GM19452 (cell line): Measurements from ENCODE around the gene TMEM86B.

ENCODE experiments used
- ATAC-seq: cut with Tn5 transposase; IDR thresholded peaks from one replicate; pipeline ENCODE4 v1.9.1; 2021; ENCODE audit not compliant: unreplicated experiment

TMEM86B gene, protein sequence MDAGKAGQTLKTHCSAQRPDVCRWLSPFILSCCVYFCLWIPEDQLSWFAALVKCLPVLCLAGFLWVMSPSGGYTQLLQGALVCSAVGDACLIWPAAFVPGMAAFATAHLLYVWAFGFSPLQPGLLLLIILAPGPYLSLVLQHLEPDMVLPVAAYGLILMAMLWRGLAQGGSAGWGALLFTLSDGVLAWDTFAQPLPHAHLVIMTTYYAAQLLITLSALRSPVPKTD

DNA sequence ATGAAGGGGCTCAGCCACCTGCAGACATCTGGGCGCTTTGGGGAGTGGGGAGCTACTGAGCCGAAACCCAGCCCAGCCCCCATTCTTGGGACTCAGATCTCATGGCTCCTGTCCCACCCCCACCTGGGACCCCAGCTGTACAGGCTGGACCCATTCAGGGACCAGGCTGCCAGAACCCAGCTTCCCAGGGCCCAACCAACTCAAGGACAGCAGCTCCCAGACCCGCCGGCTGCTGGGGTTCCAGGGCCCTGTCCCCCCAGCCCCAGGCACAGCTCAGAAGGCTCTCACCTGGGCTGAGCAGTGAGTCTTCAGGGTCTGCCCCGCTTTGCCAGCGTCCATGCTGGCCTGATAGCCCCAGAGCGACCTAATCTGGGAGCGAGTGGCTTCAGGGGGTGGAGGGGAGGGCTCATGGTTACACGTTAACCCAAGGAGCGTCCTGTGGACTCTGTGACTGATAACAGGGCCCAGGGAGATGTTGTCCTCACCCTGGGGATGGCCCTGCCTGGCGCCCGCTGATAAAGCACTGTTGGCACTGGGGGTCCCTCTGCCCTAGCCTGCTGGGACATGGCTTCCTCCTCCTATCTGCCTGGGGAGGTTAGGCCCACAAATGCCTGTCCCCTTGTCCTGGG lies at the start of gene TMEM86B:
TMEM86B (minus strand) TSS at position 361 of the 629 bp plus-strand sequence; CDS start at position 339, 22 bp downstream.
- ATAC-seq: no peak

DNA sequence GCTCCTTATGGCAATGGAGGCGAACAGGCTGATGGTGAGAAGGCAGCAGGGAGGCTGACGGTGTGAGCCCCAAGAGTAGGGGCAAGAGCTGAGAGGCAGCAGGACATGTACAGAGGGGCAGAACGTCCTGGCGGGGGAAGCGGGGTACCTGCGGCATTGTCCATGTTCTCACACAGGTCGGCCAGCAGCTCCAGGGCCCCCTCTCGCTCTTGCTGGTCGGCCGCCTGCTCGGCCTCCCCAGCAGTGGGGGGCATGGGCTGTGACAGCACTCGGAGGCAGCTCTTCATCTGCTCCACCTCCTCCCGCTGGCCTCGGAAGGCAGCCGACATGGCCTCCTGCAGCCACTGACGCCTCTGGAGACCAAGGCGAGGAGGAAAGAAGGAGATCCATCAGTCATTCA lies 48.9 kb upstream of the TMEM86B start:
- ATAC-seq: no peak

DNA sequence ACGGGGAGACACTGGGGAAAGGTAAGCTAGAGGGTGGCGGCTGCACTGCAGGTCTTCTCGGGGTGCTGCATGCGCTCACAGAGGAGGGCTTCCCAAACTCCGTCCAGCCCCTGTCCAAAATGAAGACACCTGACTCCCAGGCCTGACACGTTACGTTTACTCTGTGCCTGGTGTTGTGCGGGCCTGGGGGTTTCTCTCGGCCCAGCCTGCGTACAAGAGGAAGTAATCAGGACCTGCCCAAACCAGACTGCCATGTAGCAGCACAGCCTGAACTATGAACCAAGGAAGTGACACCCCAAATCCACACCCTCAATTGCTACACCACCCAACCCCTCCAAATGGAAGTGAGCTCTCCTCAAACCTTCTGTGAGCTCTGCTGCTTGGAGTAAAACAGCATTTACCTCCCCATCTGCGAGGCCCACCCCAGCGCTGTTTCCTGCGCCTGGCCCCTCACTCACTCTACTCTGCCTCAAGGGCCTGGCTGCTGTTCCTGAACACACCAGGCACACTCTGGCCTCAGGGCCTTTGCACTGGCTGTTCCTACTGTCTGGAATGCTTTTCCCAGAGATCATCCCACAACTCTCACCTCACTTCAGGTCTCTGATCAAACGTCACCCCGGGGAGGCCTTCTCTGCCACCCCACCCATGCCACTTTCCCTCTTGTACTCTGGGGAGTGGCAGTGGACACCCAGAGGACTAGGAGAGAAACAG lies 48.3 kb upstream of the TMEM86B start:
- ATAC-seq: peak; percentile 13

DNA sequence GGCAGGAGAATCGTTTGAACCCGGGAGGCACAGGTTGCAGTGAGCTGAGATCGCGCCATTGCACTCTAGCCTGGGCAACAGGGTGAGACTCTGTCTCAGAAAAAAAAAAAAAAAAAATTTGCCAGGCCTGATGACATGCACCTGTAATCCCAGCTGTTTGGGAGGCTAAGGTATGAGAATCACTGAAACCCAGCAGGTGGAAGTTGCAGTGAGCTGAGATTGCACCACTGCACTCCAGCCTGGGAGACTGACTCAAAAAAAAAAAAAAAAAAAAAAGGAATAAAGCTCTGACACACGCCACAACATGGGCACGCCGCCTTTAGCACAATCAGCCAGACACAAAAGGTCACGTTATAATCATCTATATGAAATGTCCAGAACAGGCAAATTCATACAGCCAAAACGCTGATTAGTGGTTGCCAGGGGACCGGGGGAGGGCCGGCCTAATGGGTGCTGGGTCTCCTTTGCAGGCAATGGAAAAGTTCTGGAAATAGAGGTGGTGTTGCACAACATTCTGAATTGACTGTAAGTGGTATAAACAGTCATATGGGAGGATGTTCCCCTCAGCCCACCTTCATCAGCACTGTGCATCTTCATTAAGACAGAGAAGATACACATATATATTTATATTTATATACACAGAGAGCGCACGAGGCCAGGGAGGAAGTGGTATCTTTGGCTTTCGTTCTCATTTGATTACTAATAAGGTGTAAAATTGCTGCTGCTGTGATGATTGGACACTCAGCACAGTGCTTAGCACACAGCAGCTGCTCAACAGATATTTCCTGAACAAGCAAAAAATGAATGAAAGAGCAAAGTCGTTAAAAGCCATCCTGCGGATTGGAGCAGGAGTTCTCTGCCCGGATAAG lies 47.5 kb upstream of the TMEM86B start:
- peak; percentile 56 for ATAC-seq

DNA sequence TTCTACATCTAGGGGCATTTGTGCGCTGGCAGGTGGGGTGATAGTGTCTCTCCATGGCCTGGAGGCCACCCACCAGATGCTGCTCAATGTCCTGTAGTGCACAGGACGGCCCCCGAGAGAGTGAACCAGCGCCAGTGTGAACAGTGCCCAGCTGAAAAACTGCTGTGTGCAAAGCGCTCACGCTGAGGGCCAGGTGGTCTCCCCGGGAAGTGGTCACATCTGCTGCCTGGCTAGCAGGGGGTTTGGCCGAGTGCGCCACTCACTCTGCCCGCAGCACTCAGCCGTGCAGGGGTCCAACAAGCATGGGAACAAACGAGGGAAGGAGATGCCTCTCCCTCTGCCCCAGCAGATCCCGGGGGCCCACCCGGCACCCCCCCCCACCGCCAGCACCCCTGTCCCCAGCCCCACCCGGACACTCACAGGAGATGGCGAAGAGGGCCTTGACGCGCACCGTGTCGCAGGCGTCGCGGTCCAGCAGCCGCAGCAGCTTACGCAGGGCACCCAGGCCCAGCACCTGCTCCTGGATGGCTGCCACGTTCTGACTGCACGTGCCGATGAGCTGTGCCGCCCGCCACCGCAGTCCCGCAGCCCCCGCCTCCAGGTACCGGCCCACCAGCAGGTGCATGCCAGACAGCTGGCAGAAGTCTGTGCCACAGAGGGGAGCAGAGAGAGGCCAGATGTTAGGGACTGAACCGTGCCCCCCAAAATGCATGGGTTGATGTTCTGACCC lies 45.6 kb upstream of the TMEM86B start:
- ATAC-seq: no peak

DNA sequence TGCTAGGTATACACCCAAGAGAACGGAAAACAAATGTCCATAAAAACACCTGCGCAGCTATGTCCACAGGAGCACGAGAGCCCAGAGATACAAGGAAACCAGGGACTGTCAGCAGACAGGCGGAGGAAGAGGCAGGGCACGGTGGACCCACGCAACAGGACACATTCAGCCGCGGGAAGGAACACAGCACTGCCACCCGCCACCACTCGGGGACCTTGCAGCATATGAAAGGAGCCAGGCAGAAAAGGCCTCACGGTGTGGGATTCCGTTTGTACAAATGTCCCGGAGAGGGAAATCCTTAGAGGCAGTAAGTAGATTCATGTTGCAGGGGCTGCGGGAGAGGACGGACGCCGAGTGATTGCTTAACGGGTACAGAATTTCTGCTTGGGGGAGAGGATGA lies 43.6 kb upstream of the TMEM86B start:
- no peak for ATAC-seq

DNA sequence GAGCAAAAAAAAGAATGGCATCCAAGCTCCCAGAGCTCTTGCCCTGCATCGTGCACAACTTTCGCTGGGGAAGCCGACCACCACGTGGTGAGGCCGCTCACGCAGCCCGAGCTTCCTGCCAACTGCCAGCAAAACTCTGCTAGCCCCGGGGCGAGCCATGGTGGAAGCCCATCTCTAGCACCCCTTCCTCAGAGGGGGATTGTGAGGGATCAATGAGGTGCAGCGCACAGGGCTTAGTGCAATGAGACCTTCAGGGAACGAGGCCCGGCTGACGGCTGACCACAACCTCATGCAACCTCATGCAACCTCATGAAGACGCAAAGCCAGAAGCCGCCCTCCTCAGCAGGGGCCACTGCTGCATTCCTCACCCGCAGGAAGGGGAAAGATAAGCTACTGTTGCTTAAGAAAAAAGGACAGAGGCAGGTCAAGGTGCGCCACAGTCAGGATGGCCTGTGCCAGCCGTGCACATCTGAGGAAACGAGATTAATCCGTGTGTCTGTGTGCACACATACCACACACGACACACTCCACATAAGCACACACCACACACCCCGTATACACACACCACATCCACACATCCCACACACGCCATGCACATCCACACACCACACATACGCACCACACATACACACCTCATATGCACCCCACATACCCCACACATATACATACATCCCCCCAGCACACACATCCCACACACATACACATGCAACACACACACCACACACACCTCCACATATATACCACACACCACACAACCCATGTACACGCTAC lies 41.8 kb upstream of the TMEM86B start:
- no peak for ATAC-seq

DNA sequence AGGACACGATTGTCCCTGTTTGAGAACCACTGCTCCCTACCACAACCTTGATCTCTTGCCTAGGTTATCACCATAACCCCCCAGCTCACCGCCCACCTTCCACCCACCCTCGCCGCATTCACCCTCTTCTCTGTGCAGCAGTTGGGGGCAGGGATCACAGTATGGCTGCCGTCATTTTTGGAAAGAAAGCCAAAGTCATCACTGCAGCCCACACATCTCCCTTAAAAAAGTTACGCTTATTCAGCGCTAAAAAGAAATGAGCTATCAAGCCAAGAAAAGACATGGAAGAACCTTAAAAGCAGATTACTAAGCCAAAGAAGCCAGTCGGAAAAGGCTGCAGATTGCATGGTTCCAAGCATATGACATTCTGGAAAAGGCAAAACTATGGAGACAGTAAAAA lies 40.7 kb upstream of the TMEM86B start:
- ATAC-seq: no peak

DNA sequence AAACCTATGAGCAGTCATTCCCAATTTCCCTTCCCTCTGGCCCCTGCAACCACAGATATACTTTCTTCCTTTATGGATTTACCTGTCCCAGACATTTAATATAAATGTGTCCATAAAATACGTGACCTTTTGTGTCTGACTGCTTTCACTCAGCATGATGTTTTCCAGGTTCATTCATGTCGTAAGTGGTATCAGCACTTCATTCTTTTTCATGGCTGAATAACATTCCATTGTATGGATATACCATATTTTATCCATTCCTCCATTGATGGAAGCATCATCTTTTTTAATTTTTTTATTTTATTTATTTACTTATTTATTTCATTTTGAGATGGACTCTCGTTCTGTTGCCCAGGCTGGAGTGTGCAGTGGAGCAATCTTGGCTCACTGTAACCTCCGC lies 38.3 kb upstream of the TMEM86B start:
- no peak for ATAC-seq

DNA sequence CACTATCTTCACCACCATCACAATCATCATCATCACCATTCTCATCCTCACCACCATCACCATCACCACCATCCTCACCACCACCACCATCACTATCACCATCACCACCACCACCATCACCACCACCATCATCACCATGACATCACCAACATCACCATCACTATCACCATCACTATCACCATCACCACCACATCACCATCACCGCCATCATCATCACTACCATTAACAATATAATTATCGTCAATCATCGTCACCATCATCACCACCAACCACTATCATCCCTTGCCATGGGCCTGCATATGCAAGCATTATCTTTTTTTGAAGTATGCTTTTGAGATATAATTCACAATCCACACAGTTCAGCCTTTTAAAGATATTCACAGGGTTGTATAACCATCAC lies 37.8 kb upstream of the TMEM86B start:
- ATAC-seq: no peak

DNA sequence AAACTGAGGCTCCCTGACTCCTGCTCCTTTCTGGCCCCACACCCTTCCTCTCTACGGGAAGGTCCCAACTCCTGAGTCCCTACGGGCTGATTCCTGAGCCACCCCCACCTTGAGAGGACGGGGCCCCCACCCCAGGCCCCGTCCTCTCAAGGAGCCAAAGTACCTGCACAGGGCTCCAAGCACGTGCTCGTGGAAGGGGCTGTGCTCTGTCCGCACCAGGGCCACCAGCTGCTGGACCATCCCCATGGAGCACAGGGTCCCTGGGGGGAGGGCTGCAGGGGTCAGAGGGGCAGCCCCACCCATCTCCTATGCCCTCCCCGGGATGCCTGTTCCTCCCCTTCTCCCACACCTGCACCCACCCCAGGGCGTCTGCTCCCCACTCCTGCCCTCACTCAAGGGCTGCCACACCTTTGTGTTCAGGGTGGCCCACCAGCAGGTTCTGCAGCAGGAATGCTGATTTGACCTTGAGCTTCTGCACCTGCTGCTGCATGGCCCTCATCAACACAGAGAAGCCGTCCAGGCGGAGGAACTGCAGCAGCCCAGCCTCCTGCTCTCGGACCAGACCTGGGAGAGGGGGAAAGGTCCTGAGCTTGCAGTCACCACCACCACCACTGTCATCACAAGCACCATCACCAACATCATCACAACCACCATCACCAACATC lies 37.3 kb upstream of the TMEM86B start:
- no peak for ATAC-seq

DNA sequence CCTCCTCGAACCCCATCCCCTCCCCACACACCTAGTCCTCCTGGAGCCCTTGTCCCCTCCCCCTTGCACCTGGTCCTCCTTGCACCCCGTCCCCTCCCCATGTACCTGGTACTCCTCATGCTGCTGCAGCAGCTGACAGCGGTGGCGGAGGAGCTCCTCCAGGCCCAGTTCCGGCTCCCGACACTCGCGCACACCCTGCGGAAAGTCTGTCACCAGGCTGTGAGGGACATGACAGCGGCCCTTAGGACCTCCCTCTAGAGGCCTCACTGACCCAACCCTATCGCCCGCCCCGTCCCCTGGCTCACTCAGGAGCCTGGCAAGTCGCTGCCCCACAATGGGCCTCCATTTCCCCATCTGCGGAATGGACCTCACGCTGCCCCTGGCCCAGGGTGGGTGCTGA lies 36.6 kb upstream of the TMEM86B start:
- no peak for ATAC-seq

DNA sequence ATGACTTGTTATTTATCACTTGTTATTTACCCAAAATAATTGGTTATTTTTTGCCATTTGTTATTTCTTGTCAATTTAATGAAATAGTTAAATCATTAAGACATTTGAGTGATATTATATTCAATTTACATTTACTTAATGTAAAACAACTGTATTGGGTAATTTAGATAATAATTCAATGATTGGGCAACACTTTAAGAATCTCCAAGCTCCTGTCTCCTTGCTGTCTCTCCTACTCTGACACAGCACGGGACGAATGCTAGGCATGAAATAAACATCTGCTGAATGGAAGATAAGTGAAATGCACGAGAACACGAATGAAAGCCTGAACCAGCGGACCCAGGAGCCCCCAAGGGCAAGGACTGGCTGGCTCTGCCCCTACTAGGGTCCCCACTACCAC lies 36.0 kb upstream of the TMEM86B start:
- ATAC-seq: no peak

DNA sequence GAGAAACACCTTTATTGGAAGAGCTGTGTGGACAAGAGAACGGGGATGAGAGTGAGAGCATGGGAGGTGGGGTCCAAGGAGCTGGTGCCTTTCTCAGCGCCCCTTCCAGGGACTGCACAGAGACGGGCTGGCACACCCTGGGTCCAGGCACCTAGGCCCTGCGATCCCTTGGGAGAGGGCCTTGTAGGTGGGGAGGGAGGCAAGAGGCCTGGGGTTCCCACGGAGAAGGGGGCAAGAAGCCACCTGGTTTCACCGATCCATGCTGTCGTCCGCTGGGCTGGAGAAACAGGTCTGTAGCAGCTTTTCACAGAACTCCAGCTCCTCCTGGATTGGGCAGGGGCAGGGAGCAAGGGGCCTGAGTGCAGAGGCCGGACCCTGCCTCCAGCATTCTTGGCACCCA lies 33.8 kb upstream of the TMEM86B start:
- no peak for ATAC-seq

DNA sequence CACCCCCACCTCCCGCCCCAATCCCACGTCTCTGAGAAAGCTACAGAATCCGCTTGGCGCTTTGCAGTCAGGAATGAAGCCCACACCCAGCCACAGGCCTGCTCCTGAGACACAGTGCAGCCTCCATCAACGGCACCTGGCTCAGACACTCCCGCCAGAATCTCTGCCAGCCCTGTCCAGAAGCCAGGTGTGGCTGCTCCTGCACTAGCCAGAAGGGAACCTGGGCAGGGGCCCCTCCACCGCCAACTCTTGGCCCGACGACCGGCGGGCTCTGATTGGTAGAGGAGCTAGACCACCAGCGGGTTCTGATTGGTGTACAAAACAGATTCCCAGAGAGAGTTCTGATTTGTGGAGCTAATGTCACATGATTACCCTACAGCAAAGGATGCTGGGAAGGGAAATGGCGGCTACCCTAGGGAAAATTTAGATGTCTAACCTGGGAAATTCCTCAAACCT lies 33.1 kb upstream of the TMEM86B start:
- ATAC-seq: no peak

DNA sequence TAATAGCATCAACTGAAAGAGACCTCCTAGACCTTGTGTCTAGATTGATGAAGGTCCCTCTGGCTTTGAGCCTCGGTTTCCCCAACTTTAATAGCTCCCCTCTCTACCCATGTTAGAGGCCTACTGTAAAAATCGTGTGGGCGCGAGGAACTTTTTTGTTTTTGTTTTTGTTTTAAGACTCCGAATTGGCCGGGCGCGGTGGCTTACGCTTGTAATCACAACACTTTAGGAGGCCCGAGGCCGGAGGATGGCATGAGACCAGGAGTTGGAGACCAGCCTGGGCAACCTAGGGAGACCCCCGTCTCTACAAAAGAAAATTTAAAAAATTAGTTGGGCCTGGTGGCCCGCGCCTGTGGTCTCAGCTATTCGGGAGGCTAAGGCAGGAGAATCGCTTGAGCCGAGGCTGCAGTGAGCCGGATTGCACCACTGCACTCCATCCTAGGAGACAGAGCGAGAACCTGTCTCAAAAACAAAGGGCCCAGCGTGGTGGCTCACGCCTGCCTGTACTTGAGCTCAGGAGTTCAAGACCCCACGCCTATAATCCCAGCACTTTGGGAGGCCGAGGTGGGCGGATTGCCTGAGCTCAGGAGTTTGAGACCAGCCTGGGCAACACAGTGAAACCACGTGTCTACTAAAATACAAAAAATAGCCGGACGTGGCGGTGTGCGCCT lies 31.1 kb upstream of the TMEM86B start:
- no peak for ATAC-seq

DNA sequence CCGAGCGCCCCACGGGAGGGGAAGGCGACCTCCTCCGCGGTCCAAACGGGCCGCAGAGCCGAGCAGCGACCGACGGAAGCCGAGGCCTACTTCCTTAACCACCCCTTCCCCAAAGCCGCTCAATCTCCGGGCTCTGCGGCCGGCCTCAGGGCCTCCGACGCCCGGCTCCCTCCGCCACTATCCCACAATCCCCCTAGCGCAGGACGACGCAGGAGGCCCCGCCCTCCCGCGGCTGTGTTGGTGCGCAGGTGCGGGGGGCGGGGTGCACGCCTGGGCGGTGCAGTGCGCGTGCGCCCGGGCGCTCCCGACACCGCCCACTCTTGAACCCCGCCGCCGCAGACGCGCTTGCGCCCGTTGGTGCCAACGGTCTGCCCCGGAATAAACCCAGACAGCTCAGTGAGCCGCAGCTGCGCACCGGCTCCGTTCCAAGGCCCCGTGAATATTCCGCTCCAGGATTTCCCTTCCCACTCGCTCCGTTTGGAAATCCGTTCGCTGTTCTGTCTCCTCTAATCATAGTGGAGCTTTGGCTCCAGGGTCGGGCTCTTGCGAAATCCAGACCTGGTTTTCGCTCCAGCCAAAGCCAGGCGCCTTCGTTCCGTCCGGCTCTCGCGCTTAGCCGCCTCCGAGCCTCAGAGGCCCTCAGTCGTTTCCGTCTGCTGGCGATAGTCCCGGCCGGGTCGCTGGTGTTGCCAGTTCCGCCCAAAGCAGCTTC lies 30.4 kb upstream of the TMEM86B start, which contains the start of gene PPP6R1:
PPP6R1 (minus strand) TSS at position 190 of the 712 bp plus-strand sequence. CDS start 11,914 bp downstream, outside the sequence.
- ATAC-seq: peak; percentile 70

DNA sequence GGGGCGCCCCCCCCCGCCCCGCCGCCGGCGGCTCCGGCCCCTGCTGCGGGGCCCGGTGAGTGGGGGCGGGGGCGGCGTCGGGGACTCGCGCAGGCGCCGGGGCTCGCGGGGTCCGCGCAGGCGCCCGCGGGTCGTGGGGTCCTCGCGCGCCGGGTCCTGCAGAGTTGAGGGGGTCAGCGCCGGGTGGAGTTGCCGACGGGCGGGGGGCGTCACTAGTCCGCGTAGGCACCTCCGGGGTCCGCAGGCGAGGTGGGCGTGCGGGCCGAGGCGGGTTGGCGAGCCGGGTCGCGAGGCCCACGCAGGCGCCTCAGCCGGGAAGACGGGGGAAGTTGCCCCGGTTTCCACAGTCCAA lies 29.9 kb upstream of the TMEM86B start:
- peak; percentile 1 for ATAC-seq
